Brain pericyte (primary cell): ENCODE measurements around the gene FGD1.
A peak's percentile ranks its signal among the peaks of the same experiment; 100 is the strongest.

Source experiments
- DNase-seq: peaks from one replicate; pipeline ENCODE4 v3.0.0-alpha.2; 2012; ENCODE audit warnings: low read depth, low spot score

FGD1 gene

GRCh38 chrX:54473993-54474859, 21.8 kb downstream of the FGD1 start:
- no peak for DNase-seq

GRCh38 chrX:54470054-54470760, 25.8 kb downstream of the FGD1 start:
- DNase-seq, result no peak

GRCh38 chrX:54452920-54453319, 43.1 kb downstream of the FGD1 start:
- no peak for DNase-seq

GRCh38 chrX:54449929-54450328, 46.1 kb downstream of the FGD1 start:
- DNase-seq, result no peak

GRCh38 chrX:54447461-54447860, 48.6 kb downstream of the FGD1 start:
- no peak for DNase-seq

- DNase-seq, result no peak
These were observed 50.0 kb downstream of the FGD1 start for GRCh38 chrX:54446084-54446483.

- DNase-seq, result no peak
These were observed 51.3 kb downstream of the FGD1 start for GRCh38 chrX:54444752-54445151.

GRCh38 chrX:54442790-54443189, 53.2 kb downstream of the FGD1 start:
- no peak for DNase-seq

GRCh38 chrX:54439960-54440871, 55.8 kb downstream of the FGD1 start, which contains the start of gene TSR2:
TSR2 (plus strand) TSS chrX:54440404; CDS start chrX:54440422, 18 bp downstream.
- DNase-seq, result peak; percentile 27

- no peak for DNase-seq
These were observed 60.9 kb downstream of the FGD1 start for GRCh38 chrX:54435121-54435520.

- no peak for DNase-seq
These were observed 65.5 kb downstream of the FGD1 start for GRCh38 chrX:54430519-54430918.

- no peak for DNase-seq
These were observed 68.1 kb downstream of the FGD1 start for GRCh38 chrX:54427837-54428424.

GRCh38 chrX:54423161-54423888, 72.7 kb downstream of the FGD1 start:
- DNase-seq, result no peak

GRCh38 chrX:54422168-54422567, 73.9 kb downstream of the FGD1 start:
- DNase-seq, result no peak

- DNase-seq, result no peak
These were observed 76.3 kb downstream of the FGD1 start for GRCh38 chrX:54419559-54420302.

GRCh38 chrX:54416965-54417364, 79.1 kb downstream of the FGD1 start:
- DNase-seq, result no peak

- DNase-seq, result no peak
These were observed 80.3 kb downstream of the FGD1 start for GRCh38 chrX:54415534-54416350.

- DNase-seq, result no peak
These were observed 82.3 kb downstream of the FGD1 start for GRCh38 chrX:54413753-54414152.

GRCh38 chrX:54411732-54412131, 84.3 kb downstream of the FGD1 start:
- no peak for DNase-seq
